Right lobe of liver (tissue), 6 donors: Measurements from ENCODE around the gene TLE4. TPM values are rescaled to one million over a fixed set of nuclear protein-coding genes. Genes with fewer than 3 reads are reported as not detected.
A peak's percentile ranks its signal among the peaks of the same experiment; 100 is the strongest.

Experiments used
- ATAC-seq, 4 donors: fragments of 200-7000 bp; cut with Tn5 transposase; one replicate each; pipeline ENCODE4 v1.9.1; 2020; ENCODE audit warnings: mild to moderate bottlenecking in 4 of 4, moderate library complexity in 4 of 4
- DNase-seq, 3 donors: peaks; one replicate each; pipeline ENCODE4 v3.0.0-alpha.2; 2020
- H3K27ac ChIP-seq, 3 donors: fragments of 200-600 bp; one replicate each; pipeline ENCODE4 v1.8.0; 2022
- H3K27me3 ChIP-seq, 2 donors: fragments of 200-600 bp; one replicate each; pipeline ENCODE4 v1.8.0; 2022
- H3K36me3 ChIP-seq, 4 donors: fragments of 200-600 bp; sonication (generic) in 1 of 4; one replicate each; pipeline versions ENCODE4 v1.5.1 to v1.8.0; 2017 to 2022; ENCODE audit warnings: control low read depth in 1 of 4
- H3K4me1 ChIP-seq, 4 donors: fragments of 200-600 bp; sonication (generic) in 1 of 4; one replicate each; pipeline versions ENCODE4 v1.5.1 to v1.8.0; 2017 to 2022; ENCODE audit warnings: control low read depth in 1 of 4
- H3K4me3 ChIP-seq, 3 donors: fragments of 200-600 bp; one replicate each; pipeline ENCODE4 v1.8.0; 2022
- H3K9me3 ChIP-seq, 4 donors: fragments of 200-600 bp; sonication (generic) in 1 of 4; one replicate each; pipeline versions ENCODE4 v1.5.1 to v1.8.0; 2017 to 2022; ENCODE audit warnings: control low read depth in 1 of 4
- CTCF ChIP-seq, 4 donors: fragments of 200-600 bp in 3 of 4; fragments of 450-650 bp in 1 of 4; IDR thresholded peaks; one replicate each; pipeline versions ENCODE4 v1.5.1 to v1.8.0; 2016 to 2022; ENCODE audit warnings: antibody characterized with exemption in 4 of 4, mild to moderate bottlenecking in 2 of 4
- POLR2A ChIP-seq: fragments of 450-650 bp; IDR thresholded peaks from one replicate; pipeline ENCODE4 v1.6.1; 2017; ENCODE audit warnings: antibody characterized with exemption, mild to moderate bottlenecking
- WGBS: methylation state at CpG from one replicate; pipeline ENCODE4 v1.1.6; 2018; ENCODE audit warnings: low coverage, low lambda C conversion rate; ENCODE audit not compliant: insufficient coverage; ENCODE audit errors: missing lambda C conversion rate; 5-methylcytosine and 5-hydroxymethylcytosine counted together
- intact Hi-C, 2 donors: fragments of 100-400 bp; cut with DNase I; formaldehyde crosslinking; loops; one replicate each; pipeline versions ENCODE4 v1.11.2 to v1.14.1; 2022
- total RNA-seq, 6 experiments: library from RNA; depleted of rRNA in 2 of 6; stranded (reverse); fragments of >200 nt in 2 of 6; fragmentation: NEBNext Ultra II Directional in 3 of 6; extraction: Animal tissue kit (Norgen Biotek cat#: 25700) in 3 of 6; gene quantifications; one replicate each; pipeline versions ENCODE4 v1.1.0 to v1.2.4, GENCODE V29; 2016 to 2023
- donor health status: DM: no; HTN: yes; CAD: no.
- donor health status: DM: no; HTN: no; CAD: no.
- donor health status: DM: no; HTN: no; CAD: no.
- donor health status: DM: no; HTN: yes; CAD: no.
- donor health status: DM: no; HTN: yes; CAD: no.

TLE4 gene
- total RNA-seq, 6 experiments from 2014 or later, result 2.9 to 8.3 (median 5.7) TPM

GRCh38 chr9:79581388-79581787 is 9.6 kb downstream of the TLE4 start:
- ATAC-seq (no peak), DNase-seq (no peak)
- Histone ChIP-seq H3K27me3 (no peaks in the 10 kb centered on the region), H3K9me3 (no peaks in the 10 kb centered on the region), H3K27ac (no peak overlapping the region), H3K36me3 (no peaks in the 10 kb centered on the region), H3K4me1 (no peaks in the 10 kb centered on the region), H3K4me3 (no peak overlapping the region)
- intact Hi-C loops, result no loop called here
- TF ChIP-seq CTCF (IDR thresholded peaks at IDR 0.05), result no peak
- no peak for TF ChIP-seq POLR2A
- 43% methylated on average over 3 of the region's 3 CpGs for WGBS

GRCh38 chr9:79581794-79582193 is 10.0 kb downstream of the TLE4 start:
- no peaks in the 10 kb centered on the region for H3K36me3 ChIP-seq
- H3K27me3 ChIP-seq, result no peaks in the 10 kb centered on the region
- intact Hi-C loops, result no loop called here
- H3K4me3 ChIP-seq, result no peak overlapping the region
- H3K27ac ChIP-seq, result no peak overlapping the region
- H3K9me3 ChIP-seq, result no peaks in the 10 kb centered on the region
- no peaks in the 10 kb centered on the region for H3K4me1 ChIP-seq
- TF ChIP-seq POLR2A (no peak), CTCF (IDR thresholded peaks at IDR 0.05) (no peak)
- 35% methylated on average over 3 of the region's 3 CpGs for WGBS
- DNase-seq, result no peak
- ATAC-seq, result peak in 3 of 4 donors; percentile 30 to 66 (median 31)

- intact Hi-C loops, result no loop called here
- ATAC-seq (peak; percentile 79 to 92 (median 83)), DNase-seq (peak; percentile 50 to 64 (median 53))
- TF ChIP-seq CTCF (IDR thresholded peaks at IDR 0.05) (no peak), POLR2A (no peak)
- Histone ChIP-seq H3K27me3 (no peaks in the 10 kb centered on the region), H3K4me3 (no peak overlapping the region), H3K4me1 (no peaks in the 10 kb centered on the region), H3K27ac (no peak overlapping the region), H3K9me3 (no peaks in the 10 kb centered on the region), H3K36me3 (no peaks in the 10 kb centered on the region)
- WGBS, result 43% methylated on average over 6 of the region's 10 CpGs
These were observed 12.3 kb downstream of the TLE4 start for GRCh38 chr9:79583952-79584654.

GRCh38 chr9:79584655-79584982 is 12.9 kb downstream of the TLE4 start:
- ATAC-seq, result peak in 2 of 4 donors; percentile 36 to 52
- WGBS, result 72% methylated on average over 2 of the region's 2 CpGs
- H3K27ac ChIP-seq, result no peak overlapping the region

More at GRCh38 chr9:79584655-79584982, 12.9 kb downstream of the TLE4 start:
- no peak for TF ChIP-seq CTCF (IDR thresholded peaks at IDR 0.05)
- no peak for TF ChIP-seq POLR2A
- Histone ChIP-seq H3K36me3 (no peaks in the 10 kb centered on the region), H3K4me3 (no peak overlapping the region), H3K27me3 (no peaks in the 10 kb centered on the region), H3K4me1 (no peaks in the 10 kb centered on the region), H3K9me3 (no peaks in the 10 kb centered on the region)
- DNase-seq, result no peak
- intact Hi-C loops, result no loop called here
